ENCODE results near the gene PRKCE.

The PRKCE gene

DNA sequence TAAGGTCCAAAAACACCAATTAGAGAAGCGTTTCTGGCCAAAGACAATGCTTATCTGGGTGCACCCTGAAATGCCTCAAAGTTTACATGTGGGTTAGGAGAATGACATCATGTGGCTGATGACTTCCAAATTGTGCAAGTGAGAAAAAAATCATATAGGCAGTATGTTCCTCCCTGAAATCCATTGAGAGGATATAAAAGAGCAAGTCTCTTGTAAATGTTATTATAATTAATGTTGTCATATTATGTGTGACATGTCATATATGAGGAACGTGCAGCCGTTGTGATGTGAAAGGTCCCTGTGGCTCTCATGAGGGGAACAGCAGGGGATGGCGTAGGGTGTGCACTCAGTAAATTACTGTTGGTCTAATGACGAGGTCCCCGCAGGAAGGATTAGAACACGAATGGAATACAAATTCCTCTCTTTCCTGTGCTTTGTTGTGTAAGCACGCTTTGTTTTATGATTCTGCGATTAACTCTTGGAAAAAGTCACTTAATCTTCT, 290.8 kb downstream of the PRKCE start:
- no peak for DNase-seq
- H3K36me3 ChIP-seq = no peaks in the 10 kb centered on the region
- no peak overlapping the region for H3K4me3 ChIP-seq
- intact Hi-C loops (cut with DNase I; ENCODE audit: low total_unique reads) = no loop called here
- no peak overlapping the region for H3K27ac ChIP-seq
- peaks cover 0 to 17% (median 10%) of the 10 kb centered on the region in 4 donors for H3K4me1 ChIP-seq
- no peaks in the 10 kb centered on the region for H3K27me3 ChIP-seq
- no peaks in the 10 kb centered on the region for H3K9me3 ChIP-seq
- TF ChIP-seq, protein P1, sequence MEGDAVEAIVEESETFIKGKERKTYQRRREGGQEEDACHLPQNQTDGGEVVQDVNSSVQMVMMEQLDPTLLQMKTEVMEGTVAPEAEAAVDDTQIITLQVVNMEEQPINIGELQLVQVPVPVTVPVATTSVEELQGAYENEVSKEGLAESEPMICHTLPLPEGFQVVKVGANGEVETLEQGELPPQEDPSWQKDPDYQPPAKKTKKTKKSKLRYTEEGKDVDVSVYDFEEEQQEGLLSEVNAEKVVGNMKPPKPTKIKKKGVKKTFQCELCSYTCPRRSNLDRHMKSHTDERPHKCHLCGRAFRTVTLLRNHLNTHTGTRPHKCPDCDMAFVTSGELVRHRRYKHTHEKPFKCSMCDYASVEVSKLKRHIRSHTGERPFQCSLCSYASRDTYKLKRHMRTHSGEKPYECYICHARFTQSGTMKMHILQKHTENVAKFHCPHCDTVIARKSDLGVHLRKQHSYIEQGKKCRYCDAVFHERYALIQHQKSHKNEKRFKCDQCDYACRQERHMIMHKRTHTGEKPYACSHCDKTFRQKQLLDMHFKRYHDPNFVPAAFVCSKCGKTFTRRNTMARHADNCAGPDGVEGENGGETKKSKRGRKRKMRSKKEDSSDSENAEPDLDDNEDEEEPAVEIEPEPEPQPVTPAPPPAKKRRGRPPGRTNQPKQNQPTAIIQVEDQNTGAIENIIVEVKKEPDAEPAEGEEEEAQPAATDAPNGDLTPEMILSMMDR (IDR thresholded peaks at IDR 0.05) = no peak

DNA sequence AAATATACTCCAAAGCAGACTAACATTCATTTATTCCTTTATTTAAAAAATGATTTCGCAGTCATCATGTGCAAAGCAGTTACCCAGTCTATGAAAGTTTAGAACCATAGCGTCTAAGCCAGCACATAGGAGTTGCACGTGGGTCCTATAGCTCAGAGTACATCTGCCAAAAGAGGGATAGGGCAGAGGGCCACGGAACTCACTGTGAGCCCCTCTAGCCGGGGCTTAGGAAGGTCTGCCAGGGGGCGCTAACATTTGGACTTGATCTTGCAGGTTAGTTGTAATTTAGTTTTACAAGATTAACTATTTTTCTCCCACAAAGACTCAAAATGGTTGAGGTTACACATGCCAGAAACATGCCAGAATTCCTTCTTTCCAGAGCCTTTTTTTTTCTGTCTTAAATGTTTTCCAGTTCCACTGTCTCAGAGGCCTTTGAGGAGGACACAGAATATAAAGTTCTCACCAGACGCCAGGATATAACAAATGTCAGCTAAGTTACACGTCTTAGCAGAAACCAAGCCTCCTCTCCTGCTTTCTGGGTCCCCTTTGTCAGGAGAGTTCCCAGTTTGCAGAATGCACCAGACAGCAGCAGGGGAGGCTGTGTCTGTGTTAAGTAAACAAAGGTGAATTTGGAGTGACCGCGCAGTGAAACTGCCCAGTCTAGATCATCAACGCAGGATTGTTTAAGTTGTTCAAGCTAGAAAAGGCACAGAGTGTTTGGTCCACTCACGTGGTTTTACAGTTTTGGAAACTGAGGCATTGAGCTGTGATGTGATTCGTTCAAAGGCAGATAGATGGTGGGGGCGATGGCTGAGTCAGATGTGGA, 292.0 kb downstream of the PRKCE start:
- Histone ChIP-seq H3K9me3 (no peaks in the 10 kb centered on the region), H3K4me3 (no peak overlapping the region), H3K4me1 (peaks cover 0 to 10% (median 4%) of the 10 kb centered on the region in 4 donors), H3K27ac (no peak overlapping the region), H3K36me3 (no peaks in the 10 kb centered on the region), H3K27me3 (no peaks in the 10 kb centered on the region)
- intact Hi-C loops (cut with DNase I; ENCODE audit: low total_unique reads) = no loop called here
- TF ChIP-seq, protein P1 (IDR thresholded peaks at IDR 0.05) = no peak
- DNase-seq = no peak

DNA sequence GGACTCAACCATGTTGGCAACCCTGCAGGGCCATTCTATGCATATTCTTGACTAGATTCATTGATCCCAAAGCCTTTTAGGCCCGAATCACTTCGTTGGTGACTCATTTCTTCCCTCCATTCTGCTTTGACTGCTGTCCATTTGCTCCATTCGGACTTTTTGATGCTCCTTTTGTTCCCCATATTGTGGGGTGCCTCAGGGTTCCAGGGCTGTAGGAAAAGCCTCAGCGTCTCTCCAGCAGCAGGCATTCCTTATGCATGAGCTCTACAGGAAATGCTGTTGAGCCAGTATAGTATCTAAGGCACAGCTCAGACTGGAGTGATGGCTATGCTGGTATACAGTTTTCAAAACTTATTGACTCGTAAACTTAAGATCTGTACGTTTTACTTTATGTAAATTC, 292.6 kb downstream of the PRKCE start:
- H3K27ac ChIP-seq = no peak overlapping the region

DNA sequence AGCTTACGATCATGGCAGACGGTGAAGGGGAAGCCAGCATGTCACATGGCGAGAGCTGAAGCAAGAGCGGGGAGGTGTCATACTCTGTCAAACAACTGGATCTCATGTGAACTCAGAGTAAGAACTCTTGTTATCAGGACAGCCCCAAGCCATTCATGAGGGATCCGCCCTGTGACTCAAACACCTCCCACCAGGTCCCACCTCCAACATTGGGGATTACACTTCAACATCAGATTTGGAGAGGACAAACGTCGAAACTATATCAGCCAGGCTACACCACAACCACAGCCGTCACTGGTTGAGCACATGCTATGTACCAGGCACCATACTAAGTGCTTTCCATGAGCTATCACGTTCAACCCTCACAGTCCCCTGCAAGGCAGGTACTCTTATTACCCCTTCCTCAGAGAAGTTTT, 293.8 kb downstream of the PRKCE start:
- TF ChIP-seq, protein P1 (IDR thresholded peaks at IDR 0.05) = no peak
- Histone ChIP-seq H3K4me1 (no peaks in the 10 kb centered on the region), H3K27me3 (no peaks in the 10 kb centered on the region), H3K36me3 (no peaks in the 10 kb centered on the region), H3K9me3 (no peaks in the 10 kb centered on the region), H3K4me3 (no peak overlapping the region), H3K27ac (no peak overlapping the region)
- DNase-seq = no peak
- intact Hi-C loops (cut with DNase I; ENCODE audit: low total_unique reads) = no loop called here

More for the DNA sequence above, 292.6 kb downstream of the PRKCE start:
- intact Hi-C loops (cut with DNase I; ENCODE audit: low total_unique reads) = no loop called here
- Histone ChIP-seq H3K27me3 (no peaks in the 10 kb centered on the region), H3K4me3 (no peak overlapping the region), H3K9me3 (no peaks in the 10 kb centered on the region), H3K4me1 (peaks cover 0 to 4% (median under 1%) of the 10 kb centered on the region in 4 donors), H3K36me3 (no peaks in the 10 kb centered on the region)
- TF ChIP-seq, protein P1 (IDR thresholded peaks at IDR 0.05) = no peak
- DNase-seq = no peak

DNA sequence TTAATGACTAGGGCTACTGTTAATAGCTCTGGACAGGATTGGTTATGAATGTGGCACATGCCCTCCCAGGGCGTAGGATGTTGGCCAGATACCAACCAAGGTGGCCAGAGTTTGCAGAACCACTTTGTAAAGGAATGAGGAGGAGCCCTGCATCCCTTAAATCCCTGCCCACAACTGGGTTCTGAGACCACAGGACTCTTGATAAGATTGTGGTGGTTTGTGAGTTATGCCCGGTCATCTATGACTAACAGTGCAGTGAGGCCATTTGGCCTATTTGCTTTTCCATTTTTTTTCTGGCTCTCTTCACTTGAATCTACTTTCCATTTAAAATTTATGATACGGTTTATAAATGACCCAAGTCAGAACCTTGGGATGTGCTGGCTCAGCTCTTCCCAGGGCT, 294.5 kb downstream of the PRKCE start:
- H3K4me3 ChIP-seq = no peak overlapping the region
- no peak overlapping the region for H3K27ac ChIP-seq
- no peaks in the 10 kb centered on the region for H3K36me3 ChIP-seq
- TF ChIP-seq, protein P1 (IDR thresholded peaks at IDR 0.05) = no peak
- H3K27me3 ChIP-seq = no peaks in the 10 kb centered on the region
- H3K4me1 ChIP-seq = no peaks in the 10 kb centered on the region
- intact Hi-C loops (cut with DNase I; ENCODE audit: low total_unique reads) = no loop called here
- no peaks in the 10 kb centered on the region for H3K9me3 ChIP-seq
- no peak for DNase-seq
